K562 (cell line): ENCODE results near the gene CLPSL2. TPM values are rescaled to one million over a fixed set of nuclear protein-coding genes. Genes with fewer than 3 reads are reported as not detected.
A peak's percentile ranks its signal among the peaks of the same experiment; 100 is the strongest.

Source experiments
- ATAC-seq: fragments of 200-7000 bp; cut with Tn5 transposase; 3 replicates; pipeline ENCODE4 v1.9.1; 2020; ENCODE audit warnings: moderate library complexity
- BruUV-seq: library from RNA; stranded (reverse); fragments of 400-500 nt; replicated peaks from 2 replicates; lab custom pipeline; 2021; lab: Mats Ljungman, UMichigan
- CTCF ChIA-PET: fragments of 300-600 bp; formaldehyde crosslinking; extraction: SDS; loops from one replicate; lab custom pipeline; 2021; ENCODE audit warnings: low intra/inter-chr PET ratio; lab: Yijun Ruan, JAX
- POLR2A ChIA-PET: fragments of 300-600, 350-650 bp; sonication (Branson Sonifier 250); formaldehyde crosslinking; extraction: SDS; loops from one replicate; lab custom pipeline; 2021; ENCODE audit warnings: antibody characterized with exemption, inconsistent platforms; lab: Yijun Ruan, JAX
- DNase-seq, 4 experiments: peaks; one replicate each; pipeline versions ENCODE4 v3.0.0 to v3.0.0-alpha.2; 2011 to 2018; ENCODE audit warnings: low spot score in 3 of 4, mixed read lengths in 3 of 4; ENCODE audit errors: extremely low read depth in 1 of 4
- FAIRE-seq: peaks from 2 replicates; lab custom pipeline; 2011; peaks lifted over from hg19 to GRCh38; lab: Jason Lieb, UNC
- H2AFZ ChIP-seq: 2 replicates; pipeline ENCODE4 v1.6.0; 2011; ENCODE audit warnings: low read depth, low read length, control low read depth, inconsistent platforms
- H3K27ac ChIP-seq: fragments of 200-600 bp; 3 replicates; pipeline ENCODE4 v1.8.0; 2011; ENCODE audit warnings: low read depth, mild to moderate bottlenecking, control low read depth, inconsistent platforms, low read length, moderate library complexity, mixed read lengths; ENCODE audit errors: extremely low read depth
- H3K27me3 ChIP-seq, 2 experiments: fragments of 300-600 bp in 1 of 2; 2 replicates in 1 of 2; 3 replicates in 1 of 2; pipeline versions ENCODE4 v1.6.0 to v1.8.0; 2011; ENCODE audit warnings: inconsistent platforms in 2 of 2, low read length in 2 of 2, mild to moderate bottlenecking in 1 of 2, mixed read lengths in 1 of 2, moderate library complexity in 1 of 2; ENCODE audit not compliant: control insufficient read depth in 2 of 2, insufficient read depth in 2 of 2
- H3K36me3 ChIP-seq: fragments of 300-600 bp; 3 replicates; pipeline ENCODE4 v1.8.0; 2011; ENCODE audit warnings: mild to moderate bottlenecking, low read length, inconsistent platforms; ENCODE audit not compliant: control insufficient read depth, insufficient read depth
- H3K4me1 ChIP-seq, 2 experiments: fragments of 200-600 bp in 1 of 2; replicated peaks in 1 of 2; 2 replicates in 1 of 2; 3 replicates in 1 of 2; pipeline versions ENCODE4 v1.5.1 to v1.8.0; 2011; ENCODE audit warnings: inconsistent platforms in 2 of 2, low read length in 2 of 2, mild to moderate bottlenecking in 1 of 2, mixed read lengths in 1 of 2, moderate library complexity in 1 of 2; ENCODE audit not compliant: control insufficient read depth in 2 of 2, insufficient read depth in 2 of 2
- H3K4me2 ChIP-seq: 2 replicates; pipeline ENCODE4 v1.6.1; 2011; ENCODE audit warnings: low read length, control low read depth, inconsistent platforms, mixed read lengths; ENCODE audit not compliant: insufficient read depth
- H3K4me3 ChIP-seq: fragments of 200-600 bp; sonication (generic), shearing (Covaris generic); 2 replicates; pipeline ENCODE4 v1.5.1; 2016; ENCODE audit warnings: control low read depth, inconsistent platforms
- H3K79me2 ChIP-seq: fragments of 200-600 bp; 3 replicates; pipeline ENCODE4 v1.8.0; 2011; ENCODE audit warnings: low read length, inconsistent platforms; ENCODE audit not compliant: control insufficient read depth, insufficient read depth
- H3K9ac ChIP-seq, 2 experiments: 2 replicates each; pipeline versions ENCODE4 v1.6.0 to v1.6.1; 2011; ENCODE audit warnings: low read depth in 2 of 2, low read length in 2 of 2, control low read depth in 1 of 2, inconsistent platforms in 1 of 2, mild to moderate bottlenecking in 1 of 2, mixed read lengths in 1 of 2; ENCODE audit not compliant: insufficient read depth in 1 of 2
- H3K9me1 ChIP-seq: one replicate; pipeline ENCODE4 v1.6.0; 2011; ENCODE audit warnings: inconsistent platforms, mild to moderate bottlenecking, low read length, moderate library complexity; ENCODE audit not compliant: control insufficient read depth, insufficient read depth
- H3K9me3 ChIP-seq: replicated peaks from 2 replicates; pipeline ENCODE4 v1.5.1; 2011; ENCODE audit warnings: low read depth, low read length, inconsistent platforms; ENCODE audit not compliant: control insufficient read depth, insufficient read depth
- H4K20me1 ChIP-seq: replicated peaks from 2 replicates; pipeline ENCODE4 v1.6.1; 2011; ENCODE audit warnings: low read length, inconsistent platforms, mixed read lengths; ENCODE audit not compliant: control insufficient read depth, insufficient read depth
- ARID4B ChIP-seq: sonication (generic); formaldehyde crosslinking; IDR thresholded peaks from 2 replicates; pipeline ENCODE4 v1.8.0; 2022; ENCODE audit warnings: mild to moderate bottlenecking, missing genetic modification reagents
- CBX8 ChIP-seq: fragments of 200-600 bp; sonication (generic); IDR thresholded peaks from 2 replicates; pipeline ENCODE4 v1.6.1; 2012; ENCODE audit warnings: borderline replicate concordance, mixed run types, low read depth, mild to moderate bottlenecking, moderate library complexity, mixed read lengths, low read length, control low read depth, inconsistent platforms; ENCODE audit not compliant: poor library complexity, severe bottlenecking; ENCODE audit errors: extremely low read depth
- DACH1 ChIP-seq: fragments of 450-650 bp; IDR thresholded peaks from 2 replicates; pipeline ENCODE4 v1.6.1; 2018; ENCODE audit not compliant: partially characterized antibody
- E2F6 ChIP-seq, 2 experiments: IDR thresholded peaks; 2 replicates each; pipeline ENCODE4 v1.6.1; 2011; ENCODE audit warnings: borderline replicate concordance in 1 of 2, control low read depth in 1 of 2, low read depth in 1 of 2, low read length in 1 of 2, mild to moderate bottlenecking in 1 of 2, mixed read lengths in 1 of 2, moderate library complexity in 1 of 2; ENCODE audit not compliant: insufficient read depth in 1 of 2, insufficient read length in 1 of 2, poor library complexity in 1 of 2, severe bottlenecking in 1 of 2; ENCODE audit errors: extremely low read depth in 1 of 2
- ETS1 ChIP-seq: conservative IDR thresholded peaks from 2 replicates; pipeline ENCODE4 v1.6.1; 2011; ENCODE audit warnings: low read depth, mild to moderate bottlenecking, low read length; ENCODE audit not compliant: control insufficient read depth
- FIP1L1 ChIP-seq: fragments of 200-400 bp; formaldehyde crosslinking; IDR thresholded peaks from 2 replicates; pipeline ENCODE4 v1.6.1; 2018; ENCODE audit warnings: mild to moderate bottlenecking, low read depth, low read length; ENCODE audit not compliant: poor library complexity, severe bottlenecking
- VEZF1 ChIP-seq: fragments of 200-800 bp; sonication (Bioruptor generic); IDR thresholded peaks from 2 replicates; pipeline ENCODE4 v1.6.1; 2017; ENCODE audit warnings: missing genetic modification characterization, missing compliant biosample characterization
- ZBTB8A ChIP-seq: fragments of 450-650 bp; IDR thresholded peaks from 2 replicates; pipeline ENCODE4 v1.6.1; 2018; ENCODE audit warnings: mild to moderate bottlenecking, moderate library complexity; ENCODE audit not compliant: partially characterized antibody
- ZNF3 ChIP-seq: fragments of 250-450 bp; sonication (Bioruptor Pico); IDR thresholded peaks from 2 replicates; pipeline ENCODE4 v1.5.0; 2021; ENCODE audit warnings: mild to moderate bottlenecking, moderate library complexity
- ZNF551 ChIP-seq: fragments of 250-450 bp; sonication (Bioruptor Pico); IDR thresholded peaks from 2 replicates; pipeline ENCODE4 v1.5.0; 2021; ENCODE audit warnings: mild to moderate bottlenecking, moderate library complexity
- WGBS: fragments of 100-300 bp; shearing (Covaris generic); methylation state at CpG from one replicate; pipeline ENCODE4 v1.1.6; 2016; ENCODE audit warnings: low coverage, mixed read lengths; ENCODE audit not compliant: insufficient coverage; ENCODE audit errors: missing lambda C conversion rate; 5-methylcytosine and 5-hydroxymethylcytosine counted together
- in situ Hi-C: fragments of 300-500 bp; cut with MboI; formaldehyde crosslinking; loops from 4 replicates; pipeline ENCODE4 v1.15.0; 2018; ENCODE audit warnings: inconsistent platforms, mixed read lengths
- intact Hi-C: fragments of 100-400 bp; cut with micrococcal nuclease; formaldehyde crosslinking; loops from 2 replicates; pipeline ENCODE4 v1.14.2; 2022
- polyA plus RNA-seq, 8 experiments: library from polyadenylated mRNA; depleted of rRNA in 4 of 8; stranded (reverse) in 5 of 8; unstranded in 3 of 8; fragments of >200 nt; fragmentation: Nextera tagmentation in 2 of 8; fragmentation: Illumina TruSeq in 1 of 8; extraction: Ambion mirVana in 2 of 8; extraction: Trizol in 1 of 8; gene quantifications; 2 replicates each; pipeline versions ENCODE4 v1.2.1 to v1.2.3, GENCODE V29; 2011 to 2014; ENCODE audit warnings: inconsistent platforms in 1 of 8, missing spikeins in 1 of 8
- total RNA-seq, 7 experiments: library from RNA; depleted of rRNA in 6 of 7; stranded (reverse); fragments of >200 nt in 6 of 7; fragmentation: Illumina TruSeq in 2 of 7; extraction: Trizol in 2 of 7; gene quantifications; 2 replicates each; pipeline versions ENCODE4 v1.2.1 to v1.2.3, GENCODE V29; 2011 to 2021; ENCODE audit warnings: low replicate concordance in 1 of 7

CLPSL2 gene
- total and polyA plus RNA-seq, 9 of the 15 experiments (the other 6 are each of a cell fraction or from before 2014, with no cell fraction given): not detected

- Histone ChIP-seq H3K27me3 (no peaks in the 10 kb centered on the region), H3K4me3 (no peak within 1 kb of the TSS), H3K9me1 (no peaks in the 10 kb centered on the region), H3K4me1 (peaks cover 18 to 20% of the 10 kb centered on the region in 2 experiments), H4K20me1 (no peaks in the 10 kb centered on the region), H3K9me3 (no peaks in the 10 kb centered on the region), H3K4me2 (peak within 1 kb of the TSS; percentile 9; the same call in 1 of the 2 replicates), H3K27ac (no peak within 1 kb of the TSS; the same call in 2 of the 3 replicates), H3K9ac (peak within 1 kb of the TSS in 1 of 2 experiments; percentile 18; a peak in 1 of 4 replicates), H3K36me3 (no peaks in the 10 kb centered on the region), H3K79me2 (no peaks in the 10 kb centered on the region; the same call in 2 of the 3 replicates), H2AFZ (peak within 1 kb of the TSS; percentile 76)
- WGBS: 72% methylated on average over 10 of the region's 10 CpGs
- ChIA-PET POLR2A (interaction anchor here (0.6 to 2.5 kb wide), 14 partner anchors 12 to 266 kb away, joined by 3 to 10 read pairs (median 4); no protein-coding TSS in a partner anchor), CTCF (interaction anchor here (0.6 to 8.4 kb wide), 7 partner anchors 104 to 443 kb away, joined by 3 to 195 read pairs (median 7); partner anchors contain the start of gene DEF6)
- DNase-seq: no peak
- in situ Hi-C loops: loop anchor here (5.0 kb wide), 3 partner anchors 155 to 440 kb away; partner anchors contain the start of gene DEF6
- FAIRE-seq: no peak
- BruUV-seq: no TSS peak
- ATAC-seq: peak; percentile 1; the same call in 2 of the 3 replicates
- intact Hi-C loops: loop anchor here (1.0 to 10.0 kb wide), 4 partner anchors 153 to 440 kb away; partner anchors contain the start of gene DEF6
- TF ChIP-seq ZNF3 (no peak), ETS1 (0 out of 2 replicates have a peak, but pooled peaks have one; percentile 21), DACH1 (no peak), CBX8 (no peak), VEZF1 (CRISPR knock-in tag) (no peak), ZBTB8A (no peak), ZNF551 (CRISPR knock-in tag) (no peak), E2F6 (IDR thresholded peaks at IDR 0.05; ENCODE audit: borderline replicate concordance in 1 of 2, extremely low read depth in 1 of 2, insufficient read depth in 1 of 2, insufficient read length in 1 of 2, low read depth in 1 of 2, low read length in 1 of 2, poor library complexity in 1 of 2, severe bottlenecking in 1 of 2) (no peak), FIP1L1 (no peak), ARID4B (peak; percentile 32; the same call in 1 of the 2 replicates)
Measured at GRCh38 chr6:35736982-35737412, 39.4 kb upstream of the CLPSL2 start, which contains the start of gene ARMC12. ARMC12 (plus strand) TSS chr6:35737032; CDS start chr6:35737109, 77 bp downstream.
